ENCODE measurements around the gene POLRMT. TPM values are rescaled to one million over a fixed set of nuclear protein-coding genes. Genes with fewer than 3 reads are reported as not detected.
"Not testable (repeated sequence)": the region's sequence is repeated elsewhere in the genome, so short reads cannot be mapped to it uniquely, and the experiment has no call there.

Gene POLRMT
- total RNA-seq, 1 donor from 2014 or later, result 68.4 TPM

- Mint-ChIP-seq H3K4me1 (ENCODE audit: low read depth) (peaks cover 6% of the 10 kb centered on the region), H3K36me3 (ENCODE audit: insufficient read depth) (peaks cover 5% of the 10 kb centered on the region), H3K9me3 (ENCODE audit: low read depth) (no peaks in the 10 kb centered on the region), H3K4me3 (ENCODE audit: low read depth) (peak overlapping the region; percentile 97), H3K27me3 (peaks cover 14% of the 10 kb centered on the region), H3K27ac (peak overlapping the region; percentile 77)
- no peak for DNase-seq (ENCODE audit: low spot score, unreplicated experiment)
- no peak for TF ChIP-seq CTCF (IDR thresholded peaks at IDR 0.05; ENCODE audit: unreplicated experiment)
Measured at GRCh38 chr19:633786-634639, 676 bp upstream of the POLRMT start.

- Mint-ChIP-seq H3K4me3 (ENCODE audit: low read depth) (peak overlapping the region; percentile 97), H3K9me3 (ENCODE audit: low read depth) (no peaks in the 10 kb centered on the region), H3K4me1 (ENCODE audit: low read depth) (peaks cover 6% of the 10 kb centered on the region), H3K36me3 (ENCODE audit: insufficient read depth) (peaks cover 7% of the 10 kb centered on the region), H3K27ac (peak overlapping the region; percentile 97), H3K27me3 (peaks cover 7% of the 10 kb centered on the region)
- DNase-seq (ENCODE audit: low spot score, unreplicated experiment), result no peak
- no peak for TF ChIP-seq CTCF (IDR thresholded peaks at IDR 0.05; ENCODE audit: unreplicated experiment)
Measured at GRCh38 chr19:632579-633067, 714 bp downstream of the POLRMT start.

- Mint-ChIP-seq H3K4me3 (ENCODE audit: low read depth) (no peak overlapping the region), H3K9me3 (ENCODE audit: low read depth) (no peaks in the 10 kb centered on the region), H3K36me3 (ENCODE audit: insufficient read depth) (peaks cover 11% of the 10 kb centered on the region), H3K27me3 (no peaks in the 10 kb centered on the region), H3K27ac (no peak overlapping the region), H3K4me1 (ENCODE audit: low read depth) (peaks cover 6% of the 10 kb centered on the region)
- TF ChIP-seq CTCF (IDR thresholded peaks at IDR 0.05; ENCODE audit: unreplicated experiment), result no peak
- DNase-seq (ENCODE audit: low spot score, unreplicated experiment), result no peak
Measured at GRCh38 chr19:629961-630714, 3.2 kb downstream of the POLRMT start.

- H3K4me3 Mint-ChIP-seq (ENCODE audit: low read depth); H3K4me1 Mint-ChIP-seq (ENCODE audit: low read depth); H3K27ac Mint-ChIP-seq; H3K9me3 Mint-ChIP-seq (ENCODE audit: low read depth); DNase-seq (ENCODE audit: low spot score, unreplicated experiment); H3K27me3 Mint-ChIP-seq: not testable (repeated sequence)
- peaks cover 11% of the 10 kb centered on the region for H3K36me3 Mint-ChIP-seq (ENCODE audit: insufficient read depth)
Measured at GRCh38 chr19:629515-629914, 3.8 kb downstream of the POLRMT start.

- Mint-ChIP-seq H3K27ac (no peak overlapping the region), H3K4me1 (ENCODE audit: low read depth) (peaks cover 1% of the 10 kb centered on the region), H3K36me3 (ENCODE audit: insufficient read depth) (peaks cover 14% of the 10 kb centered on the region), H3K27me3 (no peaks in the 10 kb centered on the region), H3K9me3 (ENCODE audit: low read depth) (no peaks in the 10 kb centered on the region), H3K4me3 (ENCODE audit: low read depth) (no peak overlapping the region)
- DNase-seq (ENCODE audit: low spot score, unreplicated experiment), result no peak
- peak; percentile 24 for TF ChIP-seq CTCF (IDR thresholded peaks at IDR 0.05; ENCODE audit: unreplicated experiment)
Measured at GRCh38 chr19:628168-628567, 5.2 kb downstream of the POLRMT start.

- not testable (repeated sequence) for H3K4me1 Mint-ChIP-seq (ENCODE audit: low read depth); H3K9me3 Mint-ChIP-seq (ENCODE audit: low read depth); DNase-seq (ENCODE audit: low spot score, unreplicated experiment); H3K4me3 Mint-ChIP-seq (ENCODE audit: low read depth); H3K27me3 Mint-ChIP-seq; H3K27ac Mint-ChIP-seq
- peaks cover 14% of the 10 kb centered on the region for H3K36me3 Mint-ChIP-seq (ENCODE audit: insufficient read depth)
Measured at GRCh38 chr19:626566-626965, 6.8 kb downstream of the POLRMT start.
